MCF 10A (cell line): ENCODE results near the gene CTNNA1. TPM values are rescaled to one million over a fixed set of nuclear protein-coding genes. Genes with fewer than 3 reads are reported as not detected.

Experiments
- BruUV-seq: library from RNA; stranded (reverse); fragments of 400-500 nt; replicated peaks from 2 replicates; lab custom pipeline; 2021; lab: Mats Ljungman, UMichigan
- CTCF ChIA-PET: fragments of 300-600 bp; sonication (Branson Sonifier 250); formaldehyde crosslinking; extraction: SDS; loops from one replicate; lab custom pipeline; 2021; ENCODE audit warnings: antibody characterized with exemption, inconsistent platforms; lab: Yijun Ruan, JAX
- POLR2A ChIA-PET: fragments of 300-600, 350-650 bp; sonication (Branson Sonifier 250); formaldehyde crosslinking; extraction: SDS; loops from one replicate; lab custom pipeline; 2020; ENCODE audit warnings: antibody characterized with exemption, inconsistent platforms; lab: Yijun Ruan, JAX
- DNase-seq: peaks from one replicate; pipeline ENCODE4 v3.0.0-alpha.2; 2018; ENCODE audit not compliant: unreplicated experiment
- H3K27ac Mint-ChIP-seq: one replicate; pipeline ENCODE4 v1.8.0; 2022; ENCODE audit warnings: mild to moderate bottlenecking, low read depth, mixed read lengths; ENCODE audit not compliant: unreplicated experiment
- H3K27me3 Mint-ChIP-seq: one replicate; pipeline ENCODE4 v1.8.0; 2022; ENCODE audit warnings: mixed read lengths; ENCODE audit not compliant: insufficient read depth, unreplicated experiment
- H3K36me3 Mint-ChIP-seq: one replicate; pipeline ENCODE4 v1.8.0; 2022; ENCODE audit warnings: mild to moderate bottlenecking, moderate library complexity, mixed read lengths; ENCODE audit not compliant: insufficient read depth, unreplicated experiment
- H3K4me1 Mint-ChIP-seq: one replicate; pipeline ENCODE4 v1.8.0; 2022; ENCODE audit warnings: mixed read lengths; ENCODE audit not compliant: insufficient read depth, unreplicated experiment
- H3K4me3 Mint-ChIP-seq: one replicate; pipeline ENCODE4 v1.8.0; 2022; ENCODE audit warnings: mild to moderate bottlenecking, moderate library complexity, mixed read lengths; ENCODE audit not compliant: unreplicated experiment
- H3K9me3 Mint-ChIP-seq: one replicate; pipeline ENCODE4 v1.8.0; 2022; ENCODE audit warnings: mixed read lengths; ENCODE audit not compliant: unreplicated experiment
- intact Hi-C: fragments of 100-400 bp; cut with micrococcal nuclease; formaldehyde crosslinking; loops from 2 replicates; pipeline ENCODE4 v1.14.1; 2022
- total RNA-seq: library from RNA; stranded (reverse); gene quantifications from 2 replicates; pipeline ENCODE4 v1.2.3, GENCODE V29; 2022
- TF ChIP-seq, protein P1 (sequence below): fragments of 200-600 bp; IDR thresholded peaks from one replicate; pipeline ENCODE4 v1.8.0; 2022; ENCODE audit warnings: antibody characterized with exemption, mild to moderate bottlenecking; ENCODE audit not compliant: unreplicated experiment

The CTNNA1 gene
- total RNA-seq, 1 experiment from 2014 or later: 519 TPM

DNA sequence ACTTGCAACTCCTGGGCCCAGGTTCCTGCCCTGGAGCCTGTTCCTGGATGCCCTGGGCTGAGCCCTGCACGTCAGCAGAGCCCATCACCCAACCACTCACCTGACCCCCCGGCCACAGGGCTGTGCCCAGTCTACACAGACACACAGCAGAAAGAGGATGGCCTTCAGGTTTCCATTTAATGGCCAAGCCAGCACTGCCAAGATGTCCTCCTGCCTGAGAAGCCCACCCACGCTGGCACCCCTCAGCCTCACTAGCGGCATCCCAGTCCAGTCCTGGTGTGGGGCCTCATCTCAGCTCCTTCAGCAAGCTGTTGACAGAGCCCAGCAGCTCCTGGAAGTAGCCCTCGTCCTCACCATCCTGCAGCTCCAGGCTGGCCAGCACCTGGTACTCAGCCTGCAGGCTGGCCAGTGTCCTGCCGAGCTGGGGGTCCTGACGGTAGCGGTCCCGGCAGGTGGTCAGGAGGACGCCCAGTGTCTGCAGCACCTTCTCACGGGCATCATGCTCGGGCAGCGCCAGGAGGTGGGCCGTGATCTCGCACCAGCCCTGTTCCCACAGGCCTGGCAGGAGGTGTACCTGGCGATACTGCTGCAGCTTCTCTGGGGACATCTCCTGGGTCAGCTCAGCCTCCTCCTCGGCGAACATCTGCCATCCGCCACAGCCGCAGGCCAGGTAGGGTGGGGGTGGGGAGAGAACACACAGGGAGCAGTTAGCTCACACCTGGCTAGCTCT is 193.8 kb downstream of the CTNNA1 start:
- H3K9me3 Mint-ChIP-seq: no peaks in the 10 kb centered on the region
- no peak overlapping the region for H3K27ac Mint-ChIP-seq
- no peak for DNase-seq
- ChIA-PET CTCF (interaction anchor here (0.6 to 1.3 kb wide), 6 partner anchors 13 to 323 kb away, joined by 3 to 4 read pairs (median 4); no protein-coding TSS in a partner anchor), POLR2A (interaction anchor here (1.1 kb wide), 1 partner anchor 8 kb away, joined by 4 read pairs; no protein-coding TSS in a partner anchor)
- TF ChIP-seq, protein P1, sequence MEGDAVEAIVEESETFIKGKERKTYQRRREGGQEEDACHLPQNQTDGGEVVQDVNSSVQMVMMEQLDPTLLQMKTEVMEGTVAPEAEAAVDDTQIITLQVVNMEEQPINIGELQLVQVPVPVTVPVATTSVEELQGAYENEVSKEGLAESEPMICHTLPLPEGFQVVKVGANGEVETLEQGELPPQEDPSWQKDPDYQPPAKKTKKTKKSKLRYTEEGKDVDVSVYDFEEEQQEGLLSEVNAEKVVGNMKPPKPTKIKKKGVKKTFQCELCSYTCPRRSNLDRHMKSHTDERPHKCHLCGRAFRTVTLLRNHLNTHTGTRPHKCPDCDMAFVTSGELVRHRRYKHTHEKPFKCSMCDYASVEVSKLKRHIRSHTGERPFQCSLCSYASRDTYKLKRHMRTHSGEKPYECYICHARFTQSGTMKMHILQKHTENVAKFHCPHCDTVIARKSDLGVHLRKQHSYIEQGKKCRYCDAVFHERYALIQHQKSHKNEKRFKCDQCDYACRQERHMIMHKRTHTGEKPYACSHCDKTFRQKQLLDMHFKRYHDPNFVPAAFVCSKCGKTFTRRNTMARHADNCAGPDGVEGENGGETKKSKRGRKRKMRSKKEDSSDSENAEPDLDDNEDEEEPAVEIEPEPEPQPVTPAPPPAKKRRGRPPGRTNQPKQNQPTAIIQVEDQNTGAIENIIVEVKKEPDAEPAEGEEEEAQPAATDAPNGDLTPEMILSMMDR: no peak
- intact Hi-C loops: no loop called here
- TSS peak; percentile 77 for BruUV-seq
- no peak overlapping the region for H3K4me3 Mint-ChIP-seq
- peaks cover 44% of the 10 kb centered on the region for H3K36me3 Mint-ChIP-seq
- no peaks in the 10 kb centered on the region for H3K4me1 Mint-ChIP-seq
- H3K27me3 Mint-ChIP-seq: no peaks in the 10 kb centered on the region

DNA sequence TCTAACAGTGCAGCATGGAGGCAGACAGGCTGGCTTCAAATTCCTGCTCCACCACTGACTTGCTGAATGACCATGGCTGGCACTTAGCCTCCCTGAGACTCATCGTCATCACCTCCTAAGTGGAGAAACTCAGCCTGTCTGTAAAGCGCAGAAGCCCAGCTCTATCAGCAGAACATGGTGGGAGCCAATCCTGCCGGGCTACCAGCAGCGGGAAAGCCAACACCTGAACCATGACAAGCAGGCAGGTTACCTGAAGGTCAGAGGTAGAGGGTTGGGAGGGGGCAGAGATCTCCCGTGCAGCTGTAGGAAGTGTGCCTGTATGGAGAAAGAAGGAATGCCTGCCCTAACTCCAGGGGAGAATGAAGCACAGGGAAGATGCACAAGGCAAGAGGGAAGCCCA is 194.6 kb downstream of the CTNNA1 start:
- no peak for DNase-seq
- TF ChIP-seq, protein P1: no peak
- Mint-ChIP-seq H3K27me3 (no peaks in the 10 kb centered on the region), H3K36me3 (peaks cover 40% of the 10 kb centered on the region), H3K4me3 (no peak overlapping the region), H3K9me3 (no peaks in the 10 kb centered on the region), H3K4me1 (no peaks in the 10 kb centered on the region), H3K27ac (no peak overlapping the region)
- no TSS peak for BruUV-seq
- ChIA-PET POLR2A (no interaction called here), CTCF (interaction anchor here (0.7 kb wide), 1 partner anchor 47 kb away, joined by 3 read pairs; no protein-coding TSS in a partner anchor)
- intact Hi-C loops: no loop called here

DNA sequence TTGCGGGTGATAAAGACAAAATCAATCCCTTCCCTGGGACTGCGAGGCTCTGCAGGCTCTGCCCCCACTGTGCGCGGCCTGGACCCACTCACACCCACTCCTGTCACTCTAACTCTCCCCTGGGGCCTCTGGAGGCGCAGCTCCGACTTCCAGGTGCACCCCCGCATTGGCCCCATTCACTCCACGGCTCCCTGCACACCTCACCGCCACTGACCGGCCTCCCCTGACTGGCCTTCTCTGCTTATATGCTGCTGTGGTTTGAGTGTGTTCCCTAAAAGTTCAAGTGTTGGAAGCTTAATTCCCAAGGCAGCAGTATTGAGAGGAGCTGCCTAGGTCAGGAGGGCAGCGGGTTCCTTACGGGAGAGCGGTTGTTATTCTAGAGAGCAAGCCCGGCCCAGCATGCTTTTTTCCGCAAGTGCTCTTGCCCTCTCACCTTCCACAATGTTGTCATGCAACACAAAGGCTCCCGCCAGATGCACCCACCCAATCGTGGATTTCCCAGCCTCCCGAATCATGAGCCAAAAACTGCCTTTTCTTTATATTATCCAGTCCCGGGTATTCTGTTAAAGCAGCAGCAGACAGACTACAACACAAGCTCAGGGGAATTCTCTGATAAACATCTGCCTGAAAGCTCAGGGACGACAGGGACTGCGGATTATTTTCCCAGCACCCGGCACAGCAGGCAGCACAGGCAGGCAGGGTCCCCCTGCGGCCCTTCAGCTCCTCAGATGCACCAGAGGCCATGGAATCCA is 195.4 kb downstream of the CTNNA1 start:
- TF ChIP-seq, protein P1: no peak
- no TSS peak for BruUV-seq
- H3K27me3 Mint-ChIP-seq: no peaks in the 10 kb centered on the region
- no peak overlapping the region for H3K4me3 Mint-ChIP-seq
- no peak for DNase-seq
- H3K4me1 Mint-ChIP-seq: no peaks in the 10 kb centered on the region
- POLR2A ChIA-PET: interaction anchor here (1.0 kb wide), 1 partner anchor 189 kb away, joined by 3 read pairs; no protein-coding TSS in a partner anchor
- no peaks in the 10 kb centered on the region for H3K9me3 Mint-ChIP-seq
- peaks cover 39% of the 10 kb centered on the region for H3K36me3 Mint-ChIP-seq
- intact Hi-C loops: no loop called here
- CTCF ChIA-PET: interaction anchor here (0.5 to 0.6 kb wide), 2 partner anchors 16 to 30 kb away, joined by 3 to 4 read pairs; no protein-coding TSS in a partner anchor
- H3K27ac Mint-ChIP-seq: no peak overlapping the region

DNA sequence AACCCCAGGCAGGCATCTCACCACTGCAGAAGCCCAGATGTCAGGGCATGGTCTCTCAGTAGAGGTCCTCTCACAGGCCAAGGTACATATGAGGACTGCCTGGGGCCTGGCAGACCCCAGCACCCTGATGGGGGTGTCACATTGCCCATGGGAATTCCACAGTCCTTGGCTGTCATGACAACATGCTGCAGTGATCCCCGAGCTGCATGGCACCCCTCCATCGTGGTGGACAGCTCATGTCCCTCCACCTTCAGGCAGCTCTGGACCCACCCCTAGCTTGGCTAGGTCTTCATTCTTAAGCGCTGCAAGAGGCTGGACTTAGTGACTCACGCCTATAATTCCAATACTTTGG is 196.0 kb downstream of the CTNNA1 start:
- H3K36me3 Mint-ChIP-seq: peaks cover 36% of the 10 kb centered on the region
- H3K4me3 Mint-ChIP-seq: no peak overlapping the region
- no peaks in the 10 kb centered on the region for H3K27me3 Mint-ChIP-seq
- H3K9me3 Mint-ChIP-seq: no peaks in the 10 kb centered on the region
- TF ChIP-seq, protein P1: no peak
- H3K27ac Mint-ChIP-seq: no peak overlapping the region
- CTCF ChIA-PET: interaction anchor here (0.5 to 0.6 kb wide), 2 partner anchors 17 to 29 kb away, joined by 3 to 4 read pairs; no protein-coding TSS in a partner anchor
- POLR2A ChIA-PET: interaction anchor here (1.0 kb wide), 1 partner anchor 189 kb away, joined by 3 read pairs; no protein-coding TSS in a partner anchor
- intact Hi-C loops: no loop called here
- no peaks in the 10 kb centered on the region for H3K4me1 Mint-ChIP-seq
- no peak for DNase-seq
- no TSS peak for BruUV-seq
